Activated naive CD4-positive, alpha-beta T cell treated with anti-CD3 and anti-CD28 coated beads, Interleukin-2, amount 50 U/mL, for 24 hours (primary cell): ENCODE results near the gene SIGLEC1.

Experiments used
- H3K27ac Mint-ChIP-seq: one replicate; pipeline ENCODE4 v1.8.0; 2021; ENCODE audit warnings: mild to moderate bottlenecking, mixed read lengths
- H3K27me3 Mint-ChIP-seq: one replicate; pipeline ENCODE4 v1.8.0; 2021; ENCODE audit warnings: mixed read lengths
- H3K36me3 Mint-ChIP-seq: one replicate; pipeline ENCODE4 v1.8.0; 2021; ENCODE audit warnings: mixed read lengths
- H3K4me1 Mint-ChIP-seq: one replicate; pipeline ENCODE4 v1.8.0; 2021; ENCODE audit warnings: mixed read lengths
- H3K4me3 Mint-ChIP-seq: one replicate; pipeline ENCODE4 v1.8.0; 2021; ENCODE audit warnings: mild to moderate bottlenecking, mixed read lengths
- H3K9me3 Mint-ChIP-seq: one replicate; pipeline ENCODE4 v1.8.0; 2021; ENCODE audit warnings: mixed read lengths

SIGLEC1 gene

GRCh38 chr20:3712279-3712873 lies at the start of gene SIGLEC1:
Gene SIGLEC1, minus strand, starts transcription at chr20:3712600. Its CDS starts 5,472 bp downstream, at chr20:3707128.
- H3K4me3 Mint-ChIP-seq, result no peak within 1 kb of the TSS
- no peak within 1 kb of the TSS for H3K27ac Mint-ChIP-seq
- no peaks in the 10 kb centered on the region for H3K9me3 Mint-ChIP-seq
- no peaks in the 10 kb centered on the region for H3K4me1 Mint-ChIP-seq
- H3K36me3 Mint-ChIP-seq, result no peaks in the 10 kb centered on the region
- H3K27me3 Mint-ChIP-seq, result peaks cover 2% of the 10 kb centered on the region

DNA sequence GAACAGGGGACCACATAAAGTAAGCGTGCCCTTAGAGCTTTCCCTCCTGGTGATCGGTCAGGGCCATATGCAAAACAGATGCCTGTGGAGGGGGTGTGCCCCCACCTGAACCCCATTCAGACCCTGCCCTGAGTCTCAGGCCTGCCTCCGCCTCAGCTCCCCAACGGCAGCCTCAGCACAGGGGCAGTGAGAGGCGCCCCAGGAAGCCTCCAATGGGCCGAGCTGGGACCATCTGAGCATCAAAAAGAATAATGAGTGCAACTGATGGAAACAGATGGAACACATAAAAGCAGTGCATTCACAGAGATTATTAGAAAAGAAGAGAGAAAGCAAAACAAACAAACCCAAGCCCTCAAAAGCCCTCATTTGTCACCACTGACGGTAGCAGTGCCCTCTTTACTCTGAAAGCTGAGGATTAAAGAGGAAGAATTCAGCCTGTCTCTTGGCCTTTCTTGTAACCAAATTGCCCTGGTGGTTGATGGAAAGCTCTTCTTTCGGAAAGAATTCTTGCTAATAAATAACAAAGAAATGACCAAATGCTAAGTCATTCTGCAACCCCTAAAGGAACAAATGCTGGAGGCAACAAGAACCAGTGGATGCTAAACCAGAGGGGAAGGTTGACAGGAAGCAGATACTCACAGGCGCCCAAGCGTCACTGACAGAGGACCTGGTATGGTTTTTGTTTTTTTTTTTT lies 48.4 kb upstream of the SIGLEC1 start:
- no peaks in the 10 kb centered on the region for H3K9me3 Mint-ChIP-seq
- no peak overlapping the region for H3K4me3 Mint-ChIP-seq
- H3K27me3 Mint-ChIP-seq, result no peaks in the 10 kb centered on the region
- no peaks in the 10 kb centered on the region for H3K4me1 Mint-ChIP-seq
- H3K27ac Mint-ChIP-seq, result no peak overlapping the region
- H3K36me3 Mint-ChIP-seq, result peaks cover 3% of the 10 kb centered on the region

DNA sequence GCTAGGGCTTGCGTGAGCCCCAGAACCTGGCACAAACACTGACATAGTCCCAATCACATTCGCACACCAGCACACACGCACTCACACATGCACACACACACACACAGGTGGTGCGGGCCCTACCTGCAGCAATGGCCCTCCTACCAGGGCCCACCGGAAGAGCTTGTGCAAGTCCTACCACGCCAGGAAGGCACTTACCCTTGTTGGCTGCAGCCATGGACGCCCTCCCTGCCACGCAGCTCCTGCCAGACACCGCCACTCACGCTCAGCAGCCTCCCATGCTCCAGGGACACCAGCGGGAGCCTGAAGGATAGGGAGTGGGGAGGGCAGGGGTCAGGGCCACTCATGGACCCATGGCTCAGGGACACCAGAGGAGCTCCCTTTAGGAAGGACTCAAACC lies 47.5 kb upstream of the SIGLEC1 start:
- no peaks in the 10 kb centered on the region for H3K27me3 Mint-ChIP-seq
- H3K27ac Mint-ChIP-seq, result peak overlapping the region; percentile 49
- no peak overlapping the region for H3K4me3 Mint-ChIP-seq
- no peaks in the 10 kb centered on the region for H3K9me3 Mint-ChIP-seq
- peaks cover 3% of the 10 kb centered on the region for H3K36me3 Mint-ChIP-seq
- no peaks in the 10 kb centered on the region for H3K4me1 Mint-ChIP-seq

DNA sequence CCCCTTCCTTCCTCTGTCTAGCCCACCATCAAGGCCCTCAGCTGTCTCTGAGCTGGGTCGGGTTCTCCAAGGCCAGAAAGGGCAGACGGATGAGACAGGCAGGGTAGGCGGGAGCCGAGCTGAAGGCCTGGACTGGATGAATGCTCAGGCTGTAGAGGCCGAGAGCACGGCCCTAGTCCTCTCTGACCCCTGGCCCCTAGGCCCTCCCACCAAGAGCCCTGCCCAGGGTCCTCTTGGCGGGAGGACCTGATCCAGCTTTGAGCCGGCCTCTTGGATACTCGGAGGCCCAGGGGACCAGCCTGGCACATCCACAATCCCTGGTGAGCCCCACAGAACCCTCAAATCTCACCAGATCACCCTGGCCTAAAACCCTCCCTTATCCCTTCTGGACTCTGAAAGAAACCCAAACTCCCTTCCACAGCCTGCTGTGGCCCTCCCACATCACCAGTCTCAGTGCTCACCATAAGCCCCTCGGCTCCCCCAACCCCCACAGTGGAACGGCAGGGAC lies 47.0 kb upstream of the SIGLEC1 start:
- H3K36me3 Mint-ChIP-seq, result peaks cover 3% of the 10 kb centered on the region
- H3K27me3 Mint-ChIP-seq, result no peaks in the 10 kb centered on the region
- no peak overlapping the region for H3K4me3 Mint-ChIP-seq
- H3K9me3 Mint-ChIP-seq, result no peaks in the 10 kb centered on the region
- H3K27ac Mint-ChIP-seq, result peak overlapping the region; percentile 49
- H3K4me1 Mint-ChIP-seq, result no peaks in the 10 kb centered on the region

- no peaks in the 10 kb centered on the region for H3K9me3 Mint-ChIP-seq
- no peak overlapping the region for H3K4me3 Mint-ChIP-seq
- H3K36me3 Mint-ChIP-seq, result peaks cover 3% of the 10 kb centered on the region
- H3K4me1 Mint-ChIP-seq, result no peaks in the 10 kb centered on the region
- H3K27me3 Mint-ChIP-seq, result no peaks in the 10 kb centered on the region
- no peak overlapping the region for H3K27ac Mint-ChIP-seq
Measured at GRCh38 chr20:3758566-3758965, 46.2 kb upstream of the SIGLEC1 start.

DNA sequence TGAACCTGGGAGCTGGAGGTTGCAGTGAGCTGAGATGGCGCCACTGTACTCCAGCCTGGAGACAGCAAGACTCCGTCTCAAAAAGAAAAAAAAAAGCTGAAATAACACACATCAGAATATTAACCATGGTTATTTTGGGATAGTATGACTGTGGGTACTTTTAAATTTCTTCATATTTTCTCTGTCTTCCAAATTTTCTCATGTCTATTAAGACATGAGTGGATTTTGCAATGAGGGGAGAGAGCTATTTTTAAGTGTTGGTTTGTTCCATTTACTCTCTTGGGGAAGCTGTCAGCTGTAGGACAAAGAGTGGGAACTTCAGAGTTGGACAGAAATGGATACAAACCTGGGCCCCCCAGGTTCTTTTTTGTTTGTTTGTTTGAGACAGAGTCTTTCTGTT lies 44.9 kb upstream of the SIGLEC1 start:
- Mint-ChIP-seq H3K4me3 (no peak overlapping the region), H3K9me3 (no peaks in the 10 kb centered on the region), H3K4me1 (peaks cover 3% of the 10 kb centered on the region), H3K27me3 (no peaks in the 10 kb centered on the region), H3K36me3 (peaks cover 3% of the 10 kb centered on the region), H3K27ac (no peak overlapping the region)

DNA sequence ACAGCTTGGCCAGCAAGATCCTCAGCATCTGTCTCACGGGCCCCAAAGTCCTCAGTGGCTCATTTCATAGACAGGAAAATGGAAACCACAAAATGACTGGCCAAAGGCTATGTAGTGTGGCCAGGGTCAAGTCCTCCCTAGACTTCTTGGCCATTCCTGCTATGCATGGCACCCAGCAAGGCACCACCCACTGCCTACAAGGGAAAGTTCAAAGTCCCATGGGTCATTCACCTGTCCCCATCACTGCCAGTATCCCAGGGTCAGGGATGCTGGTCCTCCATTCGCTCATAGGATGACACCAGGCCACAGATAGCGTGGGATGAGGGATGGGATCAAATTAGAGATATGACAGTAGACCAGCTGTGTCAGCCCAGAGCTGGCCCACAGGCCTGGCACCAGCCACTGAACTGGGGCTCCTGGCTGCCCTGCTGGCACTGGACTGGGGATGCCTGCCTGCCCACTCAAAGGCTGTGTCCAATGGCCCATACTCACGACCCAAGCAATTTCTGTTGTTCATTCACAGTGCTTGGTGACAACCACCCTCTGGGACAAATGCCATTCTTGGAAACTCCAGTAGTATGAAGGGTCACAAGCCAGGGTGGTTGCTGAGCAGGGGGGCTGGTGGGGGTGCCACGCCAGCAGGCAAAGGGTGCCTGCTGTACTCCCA lies 43.5 kb upstream of the SIGLEC1 start:
- Mint-ChIP-seq H3K36me3 (peaks cover 3% of the 10 kb centered on the region), H3K9me3 (no peaks in the 10 kb centered on the region), H3K4me1 (peaks cover 8% of the 10 kb centered on the region), H3K27me3 (no peaks in the 10 kb centered on the region), H3K27ac (no peak overlapping the region), H3K4me3 (no peak overlapping the region)

DNA sequence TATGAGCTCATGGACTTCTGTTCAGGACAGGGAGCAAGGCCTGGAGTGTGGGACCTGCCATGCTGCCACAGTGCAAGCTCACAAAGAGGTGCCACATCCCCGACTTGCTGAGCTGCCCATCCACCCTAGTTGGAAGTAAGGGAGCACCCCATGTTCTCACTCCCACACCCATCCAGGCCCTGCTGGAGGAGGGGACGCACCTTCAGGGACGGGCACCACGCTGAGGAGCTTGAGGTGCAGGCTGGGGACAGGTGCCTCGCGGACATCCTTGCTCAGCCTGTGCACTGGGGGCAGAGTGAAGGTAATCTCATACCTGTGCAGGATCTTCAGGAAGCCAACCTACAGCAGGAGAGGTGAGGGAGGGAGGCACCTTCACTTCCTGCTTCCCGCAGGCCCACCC lies 42.9 kb upstream of the SIGLEC1 start:
- Mint-ChIP-seq H3K27me3 (no peaks in the 10 kb centered on the region), H3K9me3 (no peaks in the 10 kb centered on the region), H3K27ac (no peak overlapping the region), H3K4me1 (peaks cover 10% of the 10 kb centered on the region), H3K4me3 (no peak overlapping the region), H3K36me3 (peaks cover 3% of the 10 kb centered on the region)

GRCh38 chr20:3754276-3754630 lies 41.9 kb upstream of the SIGLEC1 start:
- Mint-ChIP-seq H3K4me3 (no peak overlapping the region), H3K4me1 (peaks cover 10% of the 10 kb centered on the region), H3K27ac (no peak overlapping the region), H3K27me3 (no peaks in the 10 kb centered on the region), H3K9me3 (no peaks in the 10 kb centered on the region), H3K36me3 (peaks cover 3% of the 10 kb centered on the region)

- Mint-ChIP-seq H3K4me1 (peaks cover 10% of the 10 kb centered on the region), H3K27me3 (peaks cover under 1% of the 10 kb centered on the region), H3K36me3 (peaks cover 3% of the 10 kb centered on the region), H3K9me3 (no peaks in the 10 kb centered on the region), H3K4me3 (no peak overlapping the region), H3K27ac (no peak overlapping the region)
Measured at GRCh38 chr20:3753501-3754275, 41.3 kb upstream of the SIGLEC1 start.

DNA sequence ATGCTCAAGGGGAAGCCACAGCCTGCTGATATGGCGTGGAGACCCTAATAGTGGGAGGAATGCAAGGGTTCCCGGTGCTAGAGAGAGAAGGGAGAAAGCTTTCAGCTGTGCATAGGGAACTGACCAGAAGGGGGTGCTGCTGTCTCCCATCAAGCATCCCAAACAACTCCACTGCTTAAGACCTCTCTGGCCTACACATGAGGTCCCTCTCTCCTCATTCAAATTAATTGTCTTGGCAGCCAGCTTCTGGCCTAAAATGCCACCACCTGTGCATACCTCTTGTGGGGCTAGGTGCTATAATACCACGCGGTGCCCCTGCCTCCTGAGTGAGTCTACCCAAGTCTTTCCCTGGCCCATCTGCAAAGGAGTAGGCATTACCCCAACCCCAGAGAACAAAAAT lies 40.7 kb upstream of the SIGLEC1 start:
- Mint-ChIP-seq H3K4me1 (peaks cover 10% of the 10 kb centered on the region), H3K4me3 (no peak overlapping the region), H3K27ac (no peak overlapping the region)

GRCh38 chr20:3752386-3752759 lies 40.0 kb upstream of the SIGLEC1 start:
- Mint-ChIP-seq H3K27me3 (peaks cover 1% of the 10 kb centered on the region), H3K27ac (peak overlapping the region; percentile 74), H3K36me3 (no peaks in the 10 kb centered on the region), H3K4me1 (peaks cover 10% of the 10 kb centered on the region), H3K9me3 (no peaks in the 10 kb centered on the region), H3K4me3 (peak overlapping the region; percentile 73)

More for the DNA sequence above, 40.7 kb upstream of the SIGLEC1 start:
- Mint-ChIP-seq H3K9me3 (no peaks in the 10 kb centered on the region), H3K27me3 (peaks cover 1% of the 10 kb centered on the region), H3K36me3 (peaks cover 1% of the 10 kb centered on the region)

DNA sequence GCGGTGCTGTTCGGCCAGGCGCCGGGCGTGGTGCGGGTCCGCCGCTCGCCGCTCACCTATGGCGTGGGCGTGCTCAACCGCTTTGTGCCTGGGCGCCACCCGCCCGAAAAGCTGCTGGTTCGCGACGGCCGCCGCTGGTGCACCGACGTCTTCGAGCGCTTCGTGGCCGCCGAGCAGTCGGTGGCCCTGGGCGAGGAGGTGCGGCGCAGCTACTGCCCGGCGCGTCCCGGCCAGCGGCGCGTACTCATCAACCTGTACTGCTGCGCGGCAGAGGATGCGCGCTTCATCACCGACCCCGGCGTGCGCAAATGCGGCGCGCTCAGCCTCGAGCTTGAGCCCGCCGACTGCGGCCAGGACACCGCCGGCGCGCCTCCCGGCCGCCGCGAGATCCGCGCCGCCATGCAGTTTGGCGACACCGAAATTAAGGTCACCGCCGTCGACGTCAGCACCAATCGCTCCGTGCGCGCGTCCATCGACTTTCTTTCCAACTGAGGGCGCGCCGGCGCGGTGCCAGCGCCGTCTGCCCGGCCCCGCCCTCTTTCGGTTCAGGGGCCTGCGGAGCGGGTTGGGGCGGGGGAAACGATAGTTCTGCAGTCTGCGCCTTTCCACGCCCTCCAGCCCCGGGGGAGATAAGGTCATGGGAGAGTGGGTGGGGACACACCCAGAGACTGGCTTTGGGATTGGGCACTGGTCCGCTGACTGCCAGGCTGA lies 39.4 kb upstream of the SIGLEC1 start:
- H3K9me3 Mint-ChIP-seq, result no peaks in the 10 kb centered on the region

GRCh38 chr20:3751305-3751674 lies 38.9 kb upstream of the SIGLEC1 start:
- Mint-ChIP-seq H3K4me1 (peaks cover 10% of the 10 kb centered on the region), H3K27ac (no peak overlapping the region), H3K27me3 (peaks cover 1% of the 10 kb centered on the region), H3K4me3 (peak overlapping the region; percentile 26), H3K36me3 (no peaks in the 10 kb centered on the region), H3K9me3 (no peaks in the 10 kb centered on the region)

More for the DNA sequence above, 39.4 kb upstream of the SIGLEC1 start:
- no peaks in the 10 kb centered on the region for H3K36me3 Mint-ChIP-seq
- H3K4me1 Mint-ChIP-seq, result peaks cover 10% of the 10 kb centered on the region
- no peak overlapping the region for H3K27ac Mint-ChIP-seq
- H3K27me3 Mint-ChIP-seq, result peaks cover 1% of the 10 kb centered on the region
- peak overlapping the region; percentile 73 for H3K4me3 Mint-ChIP-seq
